Limb (tissue), 2 donors: ENCODE results near the gene SKAP1.
"Not testable (repeated sequence)": the region's sequence is repeated elsewhere in the genome, so short reads cannot be mapped to it uniquely, and the experiment has no call there.

Experiments
- DNase-seq, 2 donors: peaks; one replicate each; pipeline ENCODE4 v3.0.0-alpha.2; 2016; ENCODE audit errors: extremely low spot score in 2 of 2

SKAP1 gene

GRCh38 chr17:48286917-48287316 lies 143.1 kb downstream of the SKAP1 start:
- not testable (repeated sequence) for DNase-seq

GRCh38 chr17:48285614-48286013 lies 144.4 kb downstream of the SKAP1 start:
- no peak for DNase-seq

- no peak for DNase-seq
Observed at GRCh38 chr17:48283907-48284306, 146.1 kb downstream of the SKAP1 start.

GRCh38 chr17:48283411-48283810 lies 146.6 kb downstream of the SKAP1 start:
- DNase-seq: no peak

GRCh38 chr17:48282303-48282702 lies 147.7 kb downstream of the SKAP1 start:
- no peak for DNase-seq

- no peak for DNase-seq
Observed at GRCh38 chr17:48278760-48279491, 151.1 kb downstream of the SKAP1 start.

- DNase-seq: no peak
Observed at GRCh38 chr17:48276776-48277175, 153.2 kb downstream of the SKAP1 start.

GRCh38 chr17:48270899-48271298 lies 159.1 kb downstream of the SKAP1 start:
- DNase-seq: no peak

- DNase-seq: no peak
Observed at GRCh38 chr17:48269209-48269608, 160.8 kb downstream of the SKAP1 start.

GRCh38 chr17:48263731-48264035 lies 166.3 kb downstream of the SKAP1 start:
- DNase-seq: peak in 1 of 2 donors; percentile 30

GRCh38 chr17:48262982-48263730 lies 166.9 kb downstream of the SKAP1 start:
- DNase-seq: no peak

- no peak for DNase-seq
Observed at GRCh38 chr17:48261297-48261880, 168.6 kb downstream of the SKAP1 start.

GRCh38 chr17:48259694-48260291 lies 170.2 kb downstream of the SKAP1 start:
- DNase-seq: peak in 1 of 2 donors; percentile 36

- no peak for DNase-seq
Observed at GRCh38 chr17:48258331-48258730, 171.7 kb downstream of the SKAP1 start.

GRCh38 chr17:48255759-48256158 lies 174.3 kb downstream of the SKAP1 start:
- DNase-seq: no peak

- DNase-seq: no peak
Observed at GRCh38 chr17:48254896-48255295, 175.1 kb downstream of the SKAP1 start.

- DNase-seq: no peak
Observed at GRCh38 chr17:48253975-48254374, 176.0 kb downstream of the SKAP1 start.

GRCh38 chr17:48251950-48252349 lies 178.1 kb downstream of the SKAP1 start:
- no peak for DNase-seq

- no peak for DNase-seq
Observed at GRCh38 chr17:48250949-48251348, 179.1 kb downstream of the SKAP1 start.

- DNase-seq: not testable (repeated sequence)
Observed at GRCh38 chr17:48250059-48250458, 180.0 kb downstream of the SKAP1 start.

- DNase-seq: no peak
Observed at GRCh38 chr17:48247603-48248002, 182.4 kb downstream of the SKAP1 start.

- no peak for DNase-seq
Observed at GRCh38 chr17:48247038-48247437, 183.0 kb downstream of the SKAP1 start.
